Kidney epithelial cell (primary cell): ENCODE results near the gene NXPH1. TPM values are rescaled to one million over a fixed set of nuclear protein-coding genes. Genes with fewer than 3 reads are reported as not detected.

Experiments used
- DNase-seq: peaks from one replicate; pipeline ENCODE4 v3.0.0-alpha.2; 2010; ENCODE audit warnings: low read depth
- H3K27me3 ChIP-seq: 2 replicates; pipeline ENCODE4 v1.6.0; 2011; ENCODE audit warnings: low read length; ENCODE audit not compliant: control insufficient read depth, insufficient read depth
- H3K36me3 ChIP-seq: 2 replicates; pipeline ENCODE4 v1.5.1; 2011; ENCODE audit warnings: low read length; ENCODE audit not compliant: control insufficient read depth, insufficient read depth
- H3K4me3 ChIP-seq: 2 replicates; pipeline ENCODE4 v1.5.1; 2011; ENCODE audit warnings: low read depth, mild to moderate bottlenecking, control low read depth, low read length
- CTCF ChIP-seq: IDR thresholded peaks from 2 replicates; pipeline ENCODE4 v1.5.1; 2011; ENCODE audit warnings: mild to moderate bottlenecking, moderate library complexity, low read length, control low read depth, inconsistent platforms; ENCODE audit not compliant: insufficient read depth, poor library complexity, severe bottlenecking
- total RNA-seq: library from RNA; depleted of rRNA; stranded (reverse); fragments of >200 nt; gene quantifications from 2 replicates; pipeline ENCODE4 v1.2.3, GENCODE V29; 2015

NXPH1 gene
- total RNA-seq, 1 donor from 2014 or later, result not detected

- DNase-seq, result no peak
- H3K36me3 ChIP-seq, result no peaks in the 10 kb centered on the region
These were observed 319.9 kb downstream of the NXPH1 start for GRCh38 chr7:8753355-8753754.

GRCh38 chr7:8761731-8762130 lies 328.3 kb downstream of the NXPH1 start:
- TF ChIP-seq CTCF, result no peak
- Histone ChIP-seq H3K4me3 (no peak overlapping the region), H3K27me3 (no peaks in the 10 kb centered on the region), H3K36me3 (no peaks in the 10 kb centered on the region)
- DNase-seq, result no peak

More at GRCh38 chr7:8753355-8753754, 319.9 kb downstream of the NXPH1 start:
- TF ChIP-seq CTCF, result no peak
- H3K27me3 ChIP-seq, result no peaks in the 10 kb centered on the region
- H3K4me3 ChIP-seq, result no peak overlapping the region

- no peaks in the 10 kb centered on the region for H3K27me3 ChIP-seq
- DNase-seq, result no peak
- no peak for TF ChIP-seq CTCF
- H3K36me3 ChIP-seq, result no peaks in the 10 kb centered on the region
- H3K4me3 ChIP-seq, result no peak overlapping the region
These were observed 329.4 kb downstream of the NXPH1 start for GRCh38 chr7:8762803-8763202.

GRCh38 chr7:8765374-8765773 lies 332.0 kb downstream of the NXPH1 start:
- no peaks in the 10 kb centered on the region for H3K36me3 ChIP-seq
- no peaks in the 10 kb centered on the region for H3K27me3 ChIP-seq
- DNase-seq, result no peak
- H3K4me3 ChIP-seq, result no peak overlapping the region
- TF ChIP-seq CTCF, result no peak

GRCh38 chr7:8773518-8773917 lies 340.1 kb downstream of the NXPH1 start:
- no peaks in the 10 kb centered on the region for H3K36me3 ChIP-seq
- no peak overlapping the region for H3K4me3 ChIP-seq
- no peaks in the 10 kb centered on the region for H3K27me3 ChIP-seq
- no peak for TF ChIP-seq CTCF
- DNase-seq, result no peak

- Histone ChIP-seq H3K36me3 (no peaks in the 10 kb centered on the region), H3K27me3 (no peaks in the 10 kb centered on the region), H3K4me3 (no peak overlapping the region)
- no peak for TF ChIP-seq CTCF
- DNase-seq, result no peak
These were observed 345.1 kb downstream of the NXPH1 start for GRCh38 chr7:8778459-8778858.
